GOT3 (cell line): ENCODE data around the gene PCGF2.

Experiments
- DNase-seq: peaks from one replicate; lab custom pipeline; 2025; ENCODE audit warnings: mixed read lengths; lab: John Stamatoyannopoulos, UW

The PCGF2 gene

GRCh38 chr17:38717139-38717745 is 30.9 kb downstream of the PCGF2 start:
- DNase-seq = no peak

DNA sequence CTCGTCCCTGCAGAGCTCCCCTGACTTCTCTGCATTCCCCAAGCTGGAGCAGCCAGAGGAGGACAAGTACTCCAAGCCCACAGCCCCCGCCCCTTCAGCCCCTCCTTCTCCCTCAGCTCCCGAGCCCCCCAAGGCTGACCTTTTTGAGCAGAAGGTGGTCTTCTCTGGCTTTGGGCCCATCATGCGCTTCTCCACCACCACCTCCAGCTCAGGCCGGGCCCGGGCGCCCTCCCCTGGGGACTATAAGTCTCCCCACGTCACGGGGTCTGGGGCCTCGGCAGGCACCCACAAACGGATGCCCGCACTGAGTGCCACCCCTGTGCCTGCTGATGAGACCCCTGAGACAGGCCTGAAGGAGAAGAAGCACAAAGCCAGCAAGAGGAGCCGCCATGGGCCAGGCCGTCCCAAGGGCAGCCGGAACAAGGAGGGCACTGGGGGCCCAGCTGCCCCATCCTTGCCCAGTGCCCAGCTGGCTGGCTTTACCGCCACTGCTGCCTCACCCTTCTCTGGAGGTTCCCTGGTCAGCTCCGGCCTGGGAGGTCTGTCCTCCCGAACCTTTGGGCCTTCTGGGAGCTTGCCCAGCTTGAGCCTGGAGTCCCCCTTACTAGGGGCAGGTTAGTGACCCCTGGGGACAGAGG is 31.6 kb downstream of the PCGF2 start:
- DNase-seq = no peak

- no peak for DNase-seq
These were observed 32.8 kb downstream of the PCGF2 start for GRCh38 chr17:38715216-38715943.

GRCh38 chr17:38713456-38714075 is 34.6 kb downstream of the PCGF2 start:
- no peak for DNase-seq

DNA sequence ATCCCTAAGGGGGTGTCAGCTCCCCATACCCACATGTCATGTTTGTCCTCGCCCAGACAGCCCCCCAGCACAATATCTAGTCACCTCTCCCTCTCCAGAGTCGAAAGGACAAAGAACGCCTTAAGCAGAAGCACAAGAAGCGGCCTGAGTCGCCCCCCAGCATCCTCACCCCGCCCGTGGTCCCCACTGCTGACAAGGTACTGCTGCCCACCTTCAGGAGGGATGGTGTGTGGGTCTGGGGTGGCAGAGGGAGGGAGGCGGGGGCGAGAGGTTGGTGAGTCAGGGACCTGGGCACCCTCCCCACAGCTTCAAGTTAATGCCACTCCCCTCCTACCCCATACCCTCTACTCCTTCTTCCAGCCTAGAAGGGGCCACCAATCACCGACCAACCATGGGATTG is 35.5 kb downstream of the PCGF2 start:
- no peak for DNase-seq

GRCh38 chr17:38711792-38712571 is 36.2 kb downstream of the PCGF2 start:
- no peak for DNase-seq

DNA sequence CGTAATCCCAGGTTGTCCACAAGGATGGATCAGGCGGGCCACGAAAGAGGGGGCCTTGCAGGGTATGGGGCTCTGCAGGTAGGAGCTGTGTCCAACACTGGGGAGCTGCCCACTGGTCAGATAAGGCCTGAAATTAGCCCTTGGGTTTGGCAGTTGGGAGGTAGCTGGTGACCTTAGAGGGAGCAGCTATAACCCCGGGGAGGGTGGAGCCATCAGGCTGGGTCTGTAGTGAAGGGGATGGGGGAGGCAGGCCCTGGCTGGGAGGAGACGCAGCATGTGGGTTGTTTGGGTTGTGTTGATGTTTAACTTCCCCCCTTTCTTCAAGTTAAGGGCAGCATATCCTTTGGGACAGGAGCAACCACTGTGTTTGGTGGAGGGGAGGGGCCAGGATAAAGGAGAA is 37.2 kb downstream of the PCGF2 start:
- no peak for DNase-seq

GRCh38 chr17:38710604-38710962 is 37.6 kb downstream of the PCGF2 start:
- no peak for DNase-seq

DNA sequence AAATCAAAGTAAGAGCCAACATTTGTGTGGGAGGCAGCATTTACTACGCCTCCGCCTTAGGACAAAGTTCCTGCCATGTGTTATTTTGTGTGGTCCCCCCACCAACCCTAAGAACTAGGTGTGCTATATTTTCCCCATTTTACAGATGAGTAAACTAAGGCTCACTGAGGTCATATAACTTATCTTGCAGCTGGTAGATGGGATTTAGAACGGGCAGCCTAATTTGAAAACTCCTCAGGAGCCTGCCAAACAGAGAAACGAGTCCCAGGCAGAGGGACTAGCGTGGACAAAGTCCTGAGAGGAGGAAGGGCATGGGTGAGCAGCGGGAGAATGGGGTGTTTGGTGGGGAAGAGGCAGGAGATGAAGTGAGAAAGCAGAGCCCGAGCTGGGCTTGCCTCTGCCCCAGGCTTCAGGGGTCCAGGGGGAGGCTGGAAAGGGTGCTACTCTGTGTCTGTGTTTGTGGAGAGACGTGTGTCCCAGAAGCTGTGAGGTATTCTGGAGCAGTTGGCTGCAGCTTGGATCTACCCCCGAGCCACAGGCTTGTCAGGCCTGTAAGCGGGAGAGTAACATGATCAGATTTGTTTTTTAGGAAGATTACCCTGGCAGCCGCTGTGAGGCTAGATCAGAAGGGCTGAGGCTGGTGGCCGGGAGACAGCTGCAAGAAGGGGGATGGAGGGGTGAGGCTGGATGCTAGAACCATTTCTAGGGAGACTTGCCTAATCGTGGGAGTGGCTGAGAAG is 38.1 kb downstream of the PCGF2 start:
- DNase-seq = no peak

- DNase-seq = no peak
These were observed 38.9 kb downstream of the PCGF2 start for GRCh38 chr17:38709104-38709820.

DNA sequence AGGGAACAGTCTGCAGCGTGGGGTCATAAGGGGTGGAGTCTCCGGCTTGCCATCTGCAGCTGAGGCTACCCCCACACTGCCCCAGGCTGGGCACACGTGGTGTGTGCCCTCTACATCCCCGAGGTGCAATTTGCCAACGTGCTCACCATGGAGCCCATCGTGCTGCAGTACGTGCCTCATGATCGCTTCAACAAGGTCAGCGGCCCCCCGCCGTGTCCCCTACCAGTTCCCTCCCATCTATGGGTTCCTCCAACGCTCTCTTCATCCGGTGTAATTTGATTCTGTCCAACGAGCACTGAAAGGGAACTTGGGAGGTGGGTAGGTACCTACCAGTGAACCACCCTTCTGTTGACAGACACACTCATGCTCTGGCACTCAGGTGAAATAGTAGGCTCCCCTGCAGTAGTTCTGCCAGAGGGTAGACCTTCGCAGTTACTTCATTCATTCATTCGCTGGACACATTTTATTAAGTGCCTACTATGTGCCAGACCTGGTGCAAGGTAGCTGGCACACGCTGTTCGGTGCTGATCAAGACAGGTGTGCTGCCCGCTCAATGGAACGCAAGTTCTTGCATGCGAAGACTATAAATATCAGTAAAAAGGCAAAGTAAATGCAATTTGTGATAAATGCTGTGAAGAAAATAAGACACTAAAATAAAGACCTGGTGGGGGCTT is 40.3 kb downstream of the PCGF2 start:
- DNase-seq = no peak

- no peak for DNase-seq
These were observed 41.5 kb downstream of the PCGF2 start for GRCh38 chr17:38706505-38707216.

- no peak for DNase-seq
These were observed 42.2 kb downstream of the PCGF2 start for GRCh38 chr17:38705803-38706504.

- no peak for DNase-seq
These were observed 42.7 kb downstream of the PCGF2 start for GRCh38 chr17:38705523-38705802.

DNA sequence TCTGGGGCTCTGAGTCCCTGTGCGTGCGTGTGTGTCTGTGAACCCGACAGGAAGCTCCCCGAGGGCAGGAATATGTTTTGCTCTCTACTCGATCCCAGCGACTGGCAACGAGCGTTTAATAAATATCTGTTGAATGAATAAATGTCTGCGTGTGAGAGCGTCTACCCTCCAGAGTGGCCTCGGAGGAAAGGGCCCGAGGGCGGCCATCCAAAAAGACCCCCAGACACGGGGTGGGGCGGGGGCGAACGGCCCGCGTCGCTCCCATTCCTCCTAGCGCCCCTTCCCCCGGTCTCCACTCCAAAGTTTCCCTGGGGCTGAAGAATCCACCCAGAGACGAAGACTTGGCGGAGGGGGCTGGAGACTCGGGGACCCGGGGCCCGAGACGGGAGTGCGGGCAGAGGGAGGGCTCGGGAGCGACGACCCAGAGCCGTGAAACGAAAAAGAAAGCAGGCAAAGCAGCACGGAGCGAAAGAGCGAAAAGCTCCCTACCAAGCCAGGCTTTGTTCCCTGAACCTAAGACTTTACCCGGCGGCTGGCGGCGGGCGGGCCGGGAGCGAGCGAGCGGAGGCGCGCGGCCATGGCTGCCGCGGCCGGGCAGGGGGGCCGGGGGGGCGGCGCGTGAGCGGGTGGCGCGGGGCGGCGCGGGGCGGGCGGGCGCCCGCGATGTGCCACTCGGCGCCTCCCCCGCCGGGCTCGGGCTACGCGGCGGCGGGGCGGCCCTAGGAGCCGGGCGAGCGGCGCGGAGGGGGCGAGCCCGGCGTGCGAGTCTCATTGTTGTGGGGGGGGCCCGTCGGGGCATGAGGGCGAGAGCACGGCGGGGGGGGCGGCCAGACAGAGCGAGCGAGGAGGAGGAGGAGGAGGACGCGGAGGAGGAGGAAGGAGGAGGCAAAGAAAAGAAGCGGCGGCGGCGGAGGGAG is 43.3 kb downstream of the PCGF2 start, which contains the start of gene MLLT6:
Gene MLLT6 (plus strand): TSS at position 668 of the 917 bp plus-strand sequence. CDS start 360 bp downstream, outside the sequence.
- no peak for DNase-seq

GRCh38 chr17:38703742-38704605 is 44.2 kb downstream of the PCGF2 start:
- DNase-seq = no peak
